SK-N-SH treated with all-trans-retinoic acid at 6 μM for 48 hours (cell line): ENCODE measurements around the gene RGS19.
A peak's percentile ranks its signal among the peaks of the same experiment; 100 is the strongest.

Experiments
- ATAC-seq: fragments of 200-7000 bp; cut with Tn5 transposase; 3 replicates; pipeline ENCODE4 v1.9.1; 2020; ENCODE audit warnings: mild to moderate bottlenecking, moderate library complexity
- ARNTL ChIP-seq: fragments of 450-650 bp; formaldehyde crosslinking; IDR thresholded peaks from 2 replicates; pipeline ENCODE4 v1.5.0; 2020; ENCODE audit warnings: low read depth, mild to moderate bottlenecking, moderate library complexity, borderline replicate concordance
- BACH2 ChIP-seq: fragments of 250-450 bp; sonication (Bioruptor Pico); IDR thresholded peaks from 2 replicates; pipeline ENCODE4 v1.9.0; 2021; ENCODE audit warnings: mild to moderate bottlenecking, borderline replicate concordance
- CREB5 ChIP-seq: fragments of 250-450 bp; sonication (Bioruptor Pico); IDR thresholded peaks from 2 replicates; pipeline ENCODE4 v1.5.1; 2020; ENCODE audit warnings: low read depth, mild to moderate bottlenecking, moderate library complexity
- CSDC2 ChIP-seq: fragments of 250-450 bp; sonication (Bioruptor Pico); IDR thresholded peaks from 2 replicates; pipeline ENCODE4 v1.5.0; 2020; ENCODE audit warnings: mild to moderate bottlenecking, moderate library complexity
- ESRRG ChIP-seq: fragments of 250-450 bp; sonication (Bioruptor Pico); IDR thresholded peaks from 2 replicates; pipeline ENCODE4 v1.6.1; 2021; ENCODE audit warnings: mild to moderate bottlenecking
- GLIS3 ChIP-seq: fragments of 250-450 bp; sonication (Bioruptor Pico); IDR thresholded peaks from 2 replicates; pipeline ENCODE4 v1.5.0; 2020; ENCODE audit warnings: mild to moderate bottlenecking, moderate library complexity
- ISL1 ChIP-seq: fragments of 250-450 bp; sonication (Bioruptor Pico); IDR thresholded peaks from 2 replicates; pipeline ENCODE4 v2.1.2; 2022; ENCODE audit warnings: mild to moderate bottlenecking, moderate library complexity
- PATZ1 ChIP-seq: fragments of 250-450 bp; sonication (Bioruptor Pico); IDR thresholded peaks from 2 replicates; pipeline ENCODE4 v1.8.0; 2020; ENCODE audit warnings: mild to moderate bottlenecking, moderate library complexity, borderline replicate concordance
- POU6F1 ChIP-seq: fragments of 250-450 bp; sonication (Bioruptor Pico); IDR thresholded peaks from 2 replicates; pipeline ENCODE4 v1.8.0; 2021; ENCODE audit warnings: low read depth, mild to moderate bottlenecking, moderate library complexity, borderline replicate concordance
- PPARA ChIP-seq: fragments of 250-450 bp; sonication (Bioruptor Pico); IDR thresholded peaks from 2 replicates; pipeline ENCODE4 v1.5.0; 2020; ENCODE audit warnings: mild to moderate bottlenecking, borderline replicate concordance
- RARB ChIP-seq: fragments of 250-450 bp; sonication (Bioruptor Pico); IDR thresholded peaks from 2 replicates; pipeline ENCODE4 v1.8.0; 2021; ENCODE audit warnings: mild to moderate bottlenecking, moderate library complexity
- SNAI2 ChIP-seq: fragments of 250-450 bp; sonication (Bioruptor Pico); IDR thresholded peaks from 2 replicates; pipeline ENCODE4 v1.5.0; 2020; ENCODE audit warnings: mild to moderate bottlenecking, moderate library complexity
- TCF4 ChIP-seq: fragments of 250-450 bp; sonication (Bioruptor Pico); IDR thresholded peaks from 2 replicates; pipeline ENCODE4 v1.8.0; 2021; ENCODE audit warnings: mild to moderate bottlenecking, moderate library complexity, borderline replicate concordance
- TOX ChIP-seq: fragments of 250-450 bp; sonication (Bioruptor Pico); IDR thresholded peaks from 2 replicates; pipeline ENCODE4 v1.8.0; 2021; ENCODE audit warnings: mild to moderate bottlenecking, moderate library complexity, borderline replicate concordance
- ZC3H10 ChIP-seq: fragments of 250-450 bp; sonication (Bioruptor Pico); IDR thresholded peaks from 2 replicates; pipeline ENCODE4 v1.5.1; 2021; ENCODE audit warnings: mild to moderate bottlenecking, moderate library complexity
- ZFP3 ChIP-seq: fragments of 250-450 bp; sonication (Bioruptor Pico); IDR thresholded peaks from 2 replicates; pipeline ENCODE4 v1.5.0; 2020; ENCODE audit warnings: mild to moderate bottlenecking, moderate library complexity
- ZNF565 ChIP-seq: fragments of 450-650 bp; formaldehyde crosslinking; conservative IDR thresholded peaks from 2 replicates; pipeline ENCODE4 v1.5.0; 2020; ENCODE audit warnings: low read depth, mild to moderate bottlenecking, moderate library complexity
- ZNF70 ChIP-seq: fragments of 450-650 bp; formaldehyde crosslinking; IDR thresholded peaks from 2 replicates; pipeline ENCODE4 v1.5.0; 2020; ENCODE audit warnings: mild to moderate bottlenecking, moderate library complexity
- ZNF8 ChIP-seq: fragments of 450-650 bp; formaldehyde crosslinking; IDR thresholded peaks from 2 replicates; pipeline ENCODE4 v1.5.0; 2020; ENCODE audit warnings: mild to moderate bottlenecking, moderate library complexity
- TF ChIP-seq, protein P1 (sequence below): fragments of 250-450 bp; sonication (Bioruptor Pico); IDR thresholded peaks from 2 replicates; pipeline ENCODE4 v1.5.0; 2020; ENCODE audit warnings: mild to moderate bottlenecking, moderate library complexity

Gene RGS19

DNA sequence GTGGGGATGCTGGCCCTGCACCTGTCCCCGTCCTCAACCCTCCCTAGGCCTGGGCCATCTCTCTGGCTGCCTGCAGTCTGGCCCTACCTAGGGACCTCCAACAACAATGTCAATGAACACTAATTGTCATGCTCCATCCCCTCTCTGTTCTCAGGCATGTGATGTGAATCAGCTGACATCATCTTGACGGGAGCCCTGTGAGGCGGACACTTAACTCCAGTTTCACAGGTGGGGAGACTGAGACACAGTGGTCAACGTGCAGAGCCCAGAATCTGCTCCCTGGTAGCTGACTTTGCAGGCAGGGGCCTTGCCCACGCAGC lies 17.1 kb downstream of the RGS19 start (continued):
- TF ChIP-seq, protein P1, sequence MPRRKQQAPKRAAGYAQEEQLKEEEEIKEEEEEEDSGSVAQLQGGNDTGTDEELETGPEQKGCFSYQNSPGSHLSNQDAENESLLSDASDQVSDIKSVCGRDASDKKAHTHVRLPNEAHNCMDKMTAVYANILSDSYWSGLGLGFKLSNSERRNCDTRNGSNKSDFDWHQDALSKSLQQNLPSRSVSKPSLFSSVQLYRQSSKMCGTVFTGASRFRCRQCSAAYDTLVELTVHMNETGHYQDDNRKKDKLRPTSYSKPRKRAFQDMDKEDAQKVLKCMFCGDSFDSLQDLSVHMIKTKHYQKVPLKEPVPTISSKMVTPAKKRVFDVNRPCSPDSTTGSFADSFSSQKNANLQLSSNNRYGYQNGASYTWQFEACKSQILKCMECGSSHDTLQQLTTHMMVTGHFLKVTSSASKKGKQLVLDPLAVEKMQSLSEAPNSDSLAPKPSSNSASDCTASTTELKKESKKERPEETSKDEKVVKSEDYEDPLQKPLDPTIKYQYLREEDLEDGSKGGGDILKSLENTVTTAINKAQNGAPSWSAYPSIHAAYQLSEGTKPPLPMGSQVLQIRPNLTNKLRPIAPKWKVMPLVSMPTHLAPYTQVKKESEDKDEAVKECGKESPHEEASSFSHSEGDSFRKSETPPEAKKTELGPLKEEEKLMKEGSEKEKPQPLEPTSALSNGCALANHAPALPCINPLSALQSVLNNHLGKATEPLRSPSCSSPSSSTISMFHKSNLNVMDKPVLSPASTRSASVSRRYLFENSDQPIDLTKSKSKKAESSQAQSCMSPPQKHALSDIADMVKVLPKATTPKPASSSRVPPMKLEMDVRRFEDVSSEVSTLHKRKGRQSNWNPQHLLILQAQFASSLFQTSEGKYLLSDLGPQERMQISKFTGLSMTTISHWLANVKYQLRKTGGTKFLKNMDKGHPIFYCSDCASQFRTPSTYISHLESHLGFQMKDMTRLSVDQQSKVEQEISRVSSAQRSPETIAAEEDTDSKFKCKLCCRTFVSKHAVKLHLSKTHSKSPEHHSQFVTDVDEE (CRISPR knock-in tag) = no peak
- TF ChIP-seq CSDC2 (no peak), ZNF8 (CRISPR knock-in tag) (no peak), ESRRG (CRISPR knock-in tag) (no peak)

DNA sequence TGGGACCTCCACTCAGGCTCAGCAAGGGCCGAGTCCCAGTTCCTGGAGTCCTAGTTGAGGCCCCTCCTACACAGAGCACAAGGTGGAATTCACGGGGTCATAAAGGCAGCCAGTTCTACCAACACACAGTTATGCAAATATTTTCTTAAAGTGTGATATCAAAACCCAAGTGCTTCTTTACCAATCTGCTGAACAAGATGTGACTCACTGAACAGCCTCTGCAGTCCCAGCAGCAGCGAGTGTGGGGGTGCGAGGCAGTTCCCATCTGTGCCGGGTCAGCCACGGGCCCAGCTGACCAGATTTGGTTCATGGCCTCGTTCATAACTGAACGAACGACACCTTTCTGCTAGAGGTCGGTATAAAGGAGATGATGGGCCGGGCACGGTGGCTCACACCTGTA lies 20.8 kb downstream of the RGS19 start:
- ATAC-seq = no peak
- no peak for TF ChIP-seq POU6F1 (CRISPR knock-in tag)
- TF ChIP-seq TOX (CRISPR knock-in tag) = no peak
- TF ChIP-seq ESRRG (CRISPR knock-in tag) = no peak
- TF ChIP-seq, protein P1 (CRISPR knock-in tag) = no peak
- no peak for TF ChIP-seq ZNF8 (CRISPR knock-in tag)
- no peak for TF ChIP-seq ARNTL (CRISPR knock-in tag)
- TF ChIP-seq ZFP3 (CRISPR knock-in tag) = no peak
- no peak for TF ChIP-seq CREB5 (CRISPR knock-in tag)
- no peak for TF ChIP-seq RARB (CRISPR knock-in tag)
- no peak for TF ChIP-seq CSDC2
- no peak for TF ChIP-seq TCF4 (CRISPR knock-in tag)
- TF ChIP-seq ZC3H10 (CRISPR knock-in tag) = no peak
- no peak for TF ChIP-seq BACH2 (CRISPR knock-in tag)
- TF ChIP-seq PATZ1 (CRISPR knock-in tag) = no peak
- TF ChIP-seq ZNF565 (CRISPR knock-in tag) = no peak
- TF ChIP-seq SNAI2 = no peak
- no peak for TF ChIP-seq ISL1 (CRISPR knock-in tag)
- TF ChIP-seq PPARA (CRISPR knock-in tag) = no peak
- TF ChIP-seq ZNF70 (CRISPR knock-in tag) = no peak

DNA sequence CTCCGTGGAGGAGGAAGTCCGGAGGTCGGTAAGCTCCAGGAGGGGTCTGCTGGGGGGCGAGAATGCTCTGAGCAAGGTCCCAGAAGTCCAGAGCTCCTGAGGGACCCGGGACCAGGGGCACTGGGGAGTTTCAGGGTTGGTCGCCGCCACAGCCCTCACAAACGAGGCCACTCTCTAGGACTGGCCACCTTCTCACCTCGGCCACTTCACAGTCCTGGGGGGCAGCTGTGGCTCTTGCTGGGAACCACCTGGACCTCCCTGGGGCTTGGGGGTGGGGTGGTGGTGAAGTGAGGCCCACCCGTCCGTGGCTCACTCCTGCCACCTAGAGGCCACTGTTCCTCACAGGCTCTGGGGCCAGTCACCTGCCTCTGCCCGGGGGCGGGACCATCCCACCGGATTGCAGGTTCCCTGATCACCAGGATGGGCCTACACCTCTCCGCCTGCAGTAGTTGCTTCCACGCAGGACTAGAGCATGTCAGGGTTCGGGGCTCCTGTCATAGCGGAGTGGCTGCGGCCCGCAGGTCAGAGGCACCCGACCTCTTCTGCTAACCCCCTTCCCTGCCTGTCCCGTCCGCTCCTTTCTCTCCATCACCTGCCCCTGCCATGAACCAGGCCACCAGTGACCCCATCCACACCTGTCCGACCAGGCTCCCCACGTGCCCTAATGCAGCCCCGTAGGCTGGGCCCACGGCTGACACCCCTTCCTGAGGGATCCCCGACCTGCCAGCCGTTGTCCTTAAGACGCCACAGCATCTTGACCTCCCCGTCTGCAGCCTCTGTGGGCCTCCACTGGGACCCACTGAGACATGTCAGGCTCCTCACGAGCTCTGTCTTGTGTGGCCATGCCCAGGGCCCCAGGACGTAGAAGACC lies 21.5 kb downstream of the RGS19 start:
- ATAC-seq = peak; percentile 83
- TF ChIP-seq ZNF565 (CRISPR knock-in tag) (no peak), CSDC2 (no peak), ZNF70 (CRISPR knock-in tag) (no peak), RARB (CRISPR knock-in tag) (no peak), ARNTL (CRISPR knock-in tag) (no peak), ISL1 (CRISPR knock-in tag) (no peak), POU6F1 (CRISPR knock-in tag) (no peak), ZC3H10 (CRISPR knock-in tag) (no peak), SNAI2 (no peak), GLIS3 (no peak), PPARA (CRISPR knock-in tag) (no peak), TCF4 (CRISPR knock-in tag) (no peak), BACH2 (CRISPR knock-in tag) (no peak)
- TF ChIP-seq, protein P1 (CRISPR knock-in tag) = no peak
